ENCODE results near the gene ACCS.

Gene ACCS

GRCh38 chr11:44046182-44046581, 19.9 kb upstream of the ACCS start:
- no peak for DNase-seq

- DNase-seq = no peak
Observed at GRCh38 chr11:44047298-44047697, 18.8 kb upstream of the ACCS start.

- DNase-seq = no peak
Observed at GRCh38 chr11:44047931-44048431, 18.1 kb upstream of the ACCS start, which contains the start of gene ACCSL. Gene ACCSL (plus strand): TSS chr11:44047981. CDS start chr11:44048037, 56 bp downstream.

- DNase-seq = no peak
Observed at GRCh38 chr11:44049832-44050231, 16.2 kb upstream of the ACCS start.

GRCh38 chr11:44051171-44051570, 14.9 kb upstream of the ACCS start:
- DNase-seq = no peak

- no peak for DNase-seq
Observed at GRCh38 chr11:44057340-44057739, 8.7 kb upstream of the ACCS start.

- no peak for DNase-seq
Observed at GRCh38 chr11:44058275-44058674, 7.8 kb upstream of the ACCS start.

GRCh38 chr11:44065161-44065661, 859 bp upstream of the ACCS start:
- no peak for DNase-seq

GRCh38 chr11:44066732-44067141, 667 bp downstream of the ACCS start:
- no peak for DNase-seq

- no peak for DNase-seq
Observed at GRCh38 chr11:44067266-44067665, 1.2 kb downstream of the ACCS start.

GRCh38 chr11:44068180-44068579, 2.1 kb downstream of the ACCS start:
- DNase-seq = no peak

GRCh38 chr11:44071157-44071556, 5.1 kb downstream of the ACCS start:
- no peak for DNase-seq

- no peak for DNase-seq
Observed at GRCh38 chr11:44072757-44073658, 6.9 kb downstream of the ACCS start.

- no peak for DNase-seq
Observed at GRCh38 chr11:44078794-44079193, 12.7 kb downstream of the ACCS start.

- DNase-seq = no peak
Observed at GRCh38 chr11:44079376-44079775, 13.3 kb downstream of the ACCS start.

- DNase-seq = no peak
Observed at GRCh38 chr11:44080951-44081350, 14.9 kb downstream of the ACCS start.

- DNase-seq = no peak
Observed at GRCh38 chr11:44082645-44083044, 16.6 kb downstream of the ACCS start.

GRCh38 chr11:44083433-44083832, 17.4 kb downstream of the ACCS start:
- DNase-seq = no peak

- DNase-seq = no peak
Observed at GRCh38 chr11:44083906-44084305, 17.8 kb downstream of the ACCS start.

GRCh38 chr11:44085330-44085729, 19.3 kb downstream of the ACCS start:
- DNase-seq = no peak

GRCh38 chr11:44088377-44088776, 22.3 kb downstream of the ACCS start:
- no peak for DNase-seq

- DNase-seq = no peak
Observed at GRCh38 chr11:44088871-44089270, 22.8 kb downstream of the ACCS start.

- no peak for DNase-seq
Observed at GRCh38 chr11:44090539-44090938, 24.5 kb downstream of the ACCS start.

- DNase-seq = peak in 1 of 2 experiments; percentile 74
Observed at GRCh38 chr11:44094260-44094868, 28.3 kb downstream of the ACCS start.
